ENCODE data around the gene NDE1.

The NDE1 gene

GRCh38 chr16:15739464-15739863 lies 89.4 kb downstream of the NDE1 start:
- Histone ChIP-seq H3K4me3 (ENCODE audit: control insufficient read depth in 1 of 7, extremely low read depth in 1 of 7, insufficient read depth in 4 of 7, low read depth in 2 of 7, low read length in 6 of 7) (no peak overlapping the region), H3K36me3 (ENCODE audit: control insufficient read depth in 4 of 4, insufficient read depth in 4 of 4, low read length in 3 of 4) (peaks cover 0 to 42% (median 7%) of the 10 kb centered on the region in 4 experiments), H3K9me3 (ENCODE audit: control extremely low read depth in 1 of 5, control insufficient read depth in 4 of 5, insufficient read depth in 2 of 5, low read depth in 1 of 5, low read length in 4 of 5) (peaks cover 0 to 6% (median 4%) of the 10 kb centered on the region in 5 experiments), H3K4me1 (ENCODE audit: control extremely low read depth in 1 of 4, control insufficient read depth in 4 of 4, insufficient read depth in 4 of 4, low read length in 3 of 4) (no peaks in the 10 kb centered on the region), H3K27ac (ENCODE audit: insufficient read depth in 1 of 2, low read depth in 1 of 2, low read length in 2 of 2, poor library complexity in 1 of 2, severe bottlenecking in 2 of 2) (no peak overlapping the region), H3K27me3 (replicated peaks in 2 of 5; ENCODE audit: control insufficient read depth in 4 of 5, insufficient read depth in 5 of 5, low read length in 4 of 5) (no peaks in the 10 kb centered on the region)
- CTCF ChIA-PET, result interaction anchor here (0.6 kb wide), 1 partner anchor 160 kb away, joined by 4 read pairs; no protein-coding TSS in a partner anchor
- DNase-seq, result no peak
- POLR2A ChIA-PET, result interaction anchor here (0.6 kb wide), 1 partner anchor 19 kb away, joined by 7 read pairs; no protein-coding TSS in a partner anchor
- 92% methylated on average over 2 of the region's 2 CpGs for WGBS (ENCODE audit: insufficient coverage)

GRCh38 chr16:15739950-15740349 lies 89.9 kb downstream of the NDE1 start:
- DNase-seq, result no peak
- peaks cover 0 to 4% (median 2%) of the 10 kb centered on the region in 4 experiments for H3K4me1 ChIP-seq (ENCODE audit: control extremely low read depth in 1 of 4, control insufficient read depth in 4 of 4, insufficient read depth in 4 of 4, low read length in 3 of 4)
- H3K27me3 ChIP-seq (replicated peaks in 2 of 5; ENCODE audit: control insufficient read depth in 4 of 5, insufficient read depth in 5 of 5, low read length in 4 of 5), result no peaks in the 10 kb centered on the region
- no peak overlapping the region for H3K4me3 ChIP-seq (ENCODE audit: control insufficient read depth in 1 of 7, extremely low read depth in 1 of 7, insufficient read depth in 4 of 7, low read depth in 2 of 7, low read length in 6 of 7)
- no peak overlapping the region for H3K27ac ChIP-seq (ENCODE audit: insufficient read depth in 1 of 2, low read depth in 1 of 2, low read length in 2 of 2, poor library complexity in 1 of 2, severe bottlenecking in 2 of 2)
- WGBS (ENCODE audit: insufficient coverage), result 93% methylated on average over 4 of the region's 6 CpGs
- peaks cover 0 to 6% (median 4%) of the 10 kb centered on the region in 5 experiments for H3K9me3 ChIP-seq (ENCODE audit: control extremely low read depth in 1 of 5, control insufficient read depth in 4 of 5, insufficient read depth in 2 of 5, low read depth in 1 of 5, low read length in 4 of 5)
- peaks cover 0 to 42% (median 7%) of the 10 kb centered on the region in 4 experiments for H3K36me3 ChIP-seq (ENCODE audit: control insufficient read depth in 4 of 4, insufficient read depth in 4 of 4, low read length in 3 of 4)
- POLR2A ChIA-PET, result no interaction called here
- CTCF ChIA-PET, result interaction anchor here (0.6 kb wide), 1 partner anchor 161 kb away, joined by 4 read pairs; no protein-coding TSS in a partner anchor

- 99% methylated on average over 10 of the region's 13 CpGs for WGBS (ENCODE audit: insufficient coverage)
- Histone ChIP-seq H3K9me3 (ENCODE audit: control extremely low read depth in 1 of 5, control insufficient read depth in 4 of 5, insufficient read depth in 2 of 5, low read depth in 1 of 5, low read length in 4 of 5) (peaks cover 0 to 6% (median 4%) of the 10 kb centered on the region in 5 experiments), H3K36me3 (ENCODE audit: control insufficient read depth in 4 of 4, insufficient read depth in 4 of 4, low read length in 3 of 4) (peaks cover 0 to 32% (median 6%) of the 10 kb centered on the region in 4 experiments), H3K27ac (ENCODE audit: insufficient read depth in 1 of 2, low read depth in 1 of 2, low read length in 2 of 2, poor library complexity in 1 of 2, severe bottlenecking in 2 of 2) (no peak overlapping the region), H3K27me3 (replicated peaks in 2 of 5; ENCODE audit: control insufficient read depth in 4 of 5, insufficient read depth in 5 of 5, low read length in 4 of 5) (no peaks in the 10 kb centered on the region), H3K4me3 (ENCODE audit: control insufficient read depth in 1 of 7, extremely low read depth in 1 of 7, insufficient read depth in 4 of 7, low read depth in 2 of 7, low read length in 6 of 7) (no peak overlapping the region), H3K4me1 (ENCODE audit: control extremely low read depth in 1 of 4, control insufficient read depth in 4 of 4, insufficient read depth in 4 of 4, low read length in 3 of 4) (peaks cover 0 to 6% (median 2%) of the 10 kb centered on the region in 4 experiments)
- CTCF ChIA-PET, result interaction anchor here (0.9 to 1.7 kb wide), 2 partner anchors 13 to 445 kb away, joined by 3 to 4 read pairs; no protein-coding TSS in a partner anchor
- POLR2A ChIA-PET, result no interaction called here
- DNase-seq, result no peak
Observed at GRCh38 chr16:15741207-15741871, 91.3 kb downstream of the NDE1 start.

GRCh38 chr16:15742716-15743115 lies 92.7 kb downstream of the NDE1 start:
- Histone ChIP-seq H3K4me1 (ENCODE audit: control extremely low read depth in 1 of 4, control insufficient read depth in 4 of 4, insufficient read depth in 4 of 4, low read length in 3 of 4) (peaks cover 0 to 6% (median 2%) of the 10 kb centered on the region in 4 experiments), H3K27ac (ENCODE audit: insufficient read depth in 1 of 2, low read depth in 1 of 2, low read length in 2 of 2, poor library complexity in 1 of 2, severe bottlenecking in 2 of 2) (no peak overlapping the region), H3K9me3 (ENCODE audit: control extremely low read depth in 1 of 5, control insufficient read depth in 4 of 5, insufficient read depth in 2 of 5, low read depth in 1 of 5, low read length in 4 of 5) (peaks cover 0 to 6% (median 4%) of the 10 kb centered on the region in 5 experiments), H3K4me3 (ENCODE audit: control insufficient read depth in 1 of 7, extremely low read depth in 1 of 7, insufficient read depth in 4 of 7, low read depth in 2 of 7, low read length in 6 of 7) (no peak overlapping the region), H3K36me3 (ENCODE audit: control insufficient read depth in 4 of 4, insufficient read depth in 4 of 4, low read length in 3 of 4) (peaks cover 0 to 24% (median 6%) of the 10 kb centered on the region in 4 experiments), H3K27me3 (replicated peaks in 2 of 5; ENCODE audit: control insufficient read depth in 4 of 5, insufficient read depth in 5 of 5, low read length in 4 of 5) (no peaks in the 10 kb centered on the region)
- WGBS (ENCODE audit: insufficient coverage), result 100% methylated on average over 1 of the region's 2 CpGs
- no peak for DNase-seq
- ChIA-PET POLR2A (no interaction called here), CTCF (interaction anchor here (1.7 kb wide), 1 partner anchor 12 kb away, joined by 4 read pairs; no protein-coding TSS in a partner anchor)

- Histone ChIP-seq H3K9me3 (ENCODE audit: control extremely low read depth in 1 of 5, control insufficient read depth in 4 of 5, insufficient read depth in 2 of 5, low read depth in 1 of 5, low read length in 4 of 5) (peaks cover 0 to 6% (median 4%) of the 10 kb centered on the region in 5 experiments), H3K27ac (ENCODE audit: insufficient read depth in 1 of 2, low read depth in 1 of 2, low read length in 2 of 2, poor library complexity in 1 of 2, severe bottlenecking in 2 of 2) (no peak overlapping the region), H3K36me3 (ENCODE audit: control insufficient read depth in 4 of 4, insufficient read depth in 4 of 4, low read length in 3 of 4) (peaks cover 0 to 27% (median 6%) of the 10 kb centered on the region in 4 experiments), H3K4me1 (ENCODE audit: control extremely low read depth in 1 of 4, control insufficient read depth in 4 of 4, insufficient read depth in 4 of 4, low read length in 3 of 4) (peaks cover 0 to 6% (median 2%) of the 10 kb centered on the region in 4 experiments), H3K4me3 (ENCODE audit: control insufficient read depth in 1 of 7, extremely low read depth in 1 of 7, insufficient read depth in 4 of 7, low read depth in 2 of 7, low read length in 6 of 7) (no peak overlapping the region), H3K27me3 (replicated peaks in 2 of 5; ENCODE audit: control insufficient read depth in 4 of 5, insufficient read depth in 5 of 5, low read length in 4 of 5) (no peaks in the 10 kb centered on the region)
- WGBS (ENCODE audit: insufficient coverage), result no CpG with 5 or more reads among the region's 1 CpG
- ChIA-PET POLR2A (no interaction called here), CTCF (no interaction called here)
- DNase-seq, result no peak
Observed at GRCh38 chr16:15743657-15744056, 93.6 kb downstream of the NDE1 start.

- no peak overlapping the region for H3K4me3 ChIP-seq (ENCODE audit: control insufficient read depth in 1 of 7, extremely low read depth in 1 of 7, insufficient read depth in 4 of 7, low read depth in 2 of 7, low read length in 6 of 7)
- H3K9me3 ChIP-seq (ENCODE audit: control extremely low read depth in 1 of 5, control insufficient read depth in 4 of 5, insufficient read depth in 2 of 5, low read depth in 1 of 5, low read length in 4 of 5), result peaks cover 0 to 3% (median 0%) of the 10 kb centered on the region in 5 experiments
- ChIA-PET POLR2A (no interaction called here), CTCF (no interaction called here)
- no peaks in the 10 kb centered on the region for H3K27me3 ChIP-seq (replicated peaks in 2 of 5; ENCODE audit: control insufficient read depth in 4 of 5, insufficient read depth in 5 of 5, low read length in 4 of 5)
- DNase-seq, result no peak
- WGBS (ENCODE audit: insufficient coverage), result 94% methylated on average over 6 of the region's 6 CpGs
- H3K4me1 ChIP-seq (ENCODE audit: control extremely low read depth in 1 of 4, control insufficient read depth in 4 of 4, insufficient read depth in 4 of 4, low read length in 3 of 4), result peaks cover 0 to 6% (median 2%) of the 10 kb centered on the region in 4 experiments
- H3K27ac ChIP-seq (ENCODE audit: insufficient read depth in 1 of 2, low read depth in 1 of 2, low read length in 2 of 2, poor library complexity in 1 of 2, severe bottlenecking in 2 of 2), result no peak overlapping the region
- peaks cover 0 to 20% (median 2%) of the 10 kb centered on the region in 4 experiments for H3K36me3 ChIP-seq (ENCODE audit: control insufficient read depth in 4 of 4, insufficient read depth in 4 of 4, low read length in 3 of 4)
Observed at GRCh38 chr16:15746332-15746731, 96.3 kb downstream of the NDE1 start.

GRCh38 chr16:15747937-15748336 lies 97.9 kb downstream of the NDE1 start:
- Histone ChIP-seq H3K4me1 (ENCODE audit: control extremely low read depth in 1 of 4, control insufficient read depth in 4 of 4, insufficient read depth in 4 of 4, low read length in 3 of 4) (peaks cover 0 to 6% (median 2%) of the 10 kb centered on the region in 4 experiments), H3K36me3 (ENCODE audit: control insufficient read depth in 4 of 4, insufficient read depth in 4 of 4, low read length in 3 of 4) (peaks cover 0 to 16% (median 0%) of the 10 kb centered on the region in 4 experiments), H3K27me3 (replicated peaks in 2 of 5; ENCODE audit: control insufficient read depth in 4 of 5, insufficient read depth in 5 of 5, low read length in 4 of 5) (no peaks in the 10 kb centered on the region), H3K9me3 (ENCODE audit: control extremely low read depth in 1 of 5, control insufficient read depth in 4 of 5, insufficient read depth in 2 of 5, low read depth in 1 of 5, low read length in 4 of 5) (peaks cover 0 to 3% (median 0%) of the 10 kb centered on the region in 5 experiments), H3K27ac (ENCODE audit: insufficient read depth in 1 of 2, low read depth in 1 of 2, low read length in 2 of 2, poor library complexity in 1 of 2, severe bottlenecking in 2 of 2) (no peak overlapping the region), H3K4me3 (ENCODE audit: control insufficient read depth in 1 of 7, extremely low read depth in 1 of 7, insufficient read depth in 4 of 7, low read depth in 2 of 7, low read length in 6 of 7) (no peak overlapping the region)
- DNase-seq, result no peak
- ChIA-PET CTCF (no interaction called here), POLR2A (no interaction called here)
- WGBS (ENCODE audit: insufficient coverage), result 95% methylated on average over 13 of the region's 14 CpGs

All from common myeloid progenitor, CD34-positive (primary cell).